Activated CD4-positive, alpha-beta memory T cell treated with anti-CD3 and anti-CD28 coated beads for 36 hours (primary cell): ENCODE results near the gene GNAI2. TPM values are rescaled to one million over a fixed set of nuclear protein-coding genes. Genes with fewer than 3 reads are reported as not detected.

ENCODE experiments used
- CTCF ChIA-PET: fragments of 350-600 bp; sonication (Branson Sonifier 250); formaldehyde crosslinking; loops from one replicate; lab custom pipeline; 2021; ENCODE audit warnings: antibody characterized with exemption, inconsistent platforms; lab: Charles Lee
- POLR2A ChIA-PET: fragments of 350-600 bp; sonication (Branson Sonifier 250); formaldehyde crosslinking; loops from one replicate; lab custom pipeline; 2021; ENCODE audit warnings: antibody characterized with exemption; lab: Charles Lee
- DNase-seq: peaks from one replicate; pipeline ENCODE4 v3.0.0-alpha.2; 2020
- H3K27ac Mint-ChIP-seq: one replicate; pipeline ENCODE4 v1.8.0; 2021; ENCODE audit warnings: mixed read lengths
- H3K27me3 Mint-ChIP-seq: one replicate; pipeline ENCODE4 v1.8.0; 2021; ENCODE audit warnings: mixed read lengths
- H3K36me3 Mint-ChIP-seq: one replicate; pipeline ENCODE4 v1.8.0; 2021; ENCODE audit warnings: mixed read lengths
- H3K4me1 Mint-ChIP-seq: one replicate; pipeline ENCODE4 v1.8.0; 2021; ENCODE audit warnings: low read depth, mixed read lengths
- H3K4me3 Mint-ChIP-seq: one replicate; pipeline ENCODE4 v1.8.0; 2021; ENCODE audit warnings: mild to moderate bottlenecking, mixed read lengths
- H3K9me3 Mint-ChIP-seq: one replicate; pipeline ENCODE4 v1.8.0; 2021; ENCODE audit warnings: mixed read lengths
- intact Hi-C: fragments of 100-400 bp; cut with micrococcal nuclease; formaldehyde crosslinking; loops from one replicate; pipeline ENCODE4 v1.15.1; 2023
- total RNA-seq, 2 experiments: library from RNA; stranded (reverse); gene quantifications; one replicate each; pipeline ENCODE4 v1.2.3, GENCODE V29; 2021

The GNAI2 gene
- total RNA-seq, 2 experiments from 2014 or later: 346 to 349 TPM

- H3K4me1 Mint-ChIP-seq: peaks cover 36% of the 10 kb centered on the region
- ChIA-PET CTCF (interaction anchor here (0.9 to 1.0 kb wide), 2 partner anchors 21 to 38 kb away, joined by 3 read pairs; no protein-coding TSS in a partner anchor), POLR2A (no interaction called here)
- no peak overlapping the region for H3K4me3 Mint-ChIP-seq
- H3K27me3 Mint-ChIP-seq: no peaks in the 10 kb centered on the region
- no peak overlapping the region for H3K27ac Mint-ChIP-seq
- H3K36me3 Mint-ChIP-seq: peaks cover 7% of the 10 kb centered on the region
- DNase-seq: no peak
- intact Hi-C loops: no loop called here
- H3K9me3 Mint-ChIP-seq: no peaks in the 10 kb centered on the region
Measured at GRCh38 chr3:50295553-50296431, 59.8 kb downstream of the GNAI2 start.

- Mint-ChIP-seq H3K9me3 (no peaks in the 10 kb centered on the region), H3K4me3 (no peak overlapping the region), H3K27ac (no peak overlapping the region), H3K27me3 (no peaks in the 10 kb centered on the region), H3K4me1 (peaks cover 34% of the 10 kb centered on the region), H3K36me3 (peaks cover 1% of the 10 kb centered on the region)
- ChIA-PET POLR2A (interaction anchor here (1.4 to 3.5 kb wide), 2 partner anchors 40 to 58 kb away, joined by 4 to 34 read pairs; no protein-coding TSS in a partner anchor), CTCF (interaction anchor here (0.6 to 3.6 kb wide), 3 partner anchors 29 to 50 kb away, joined by 3 to 30 read pairs (median 3); no protein-coding TSS in a partner anchor)
- no peak for DNase-seq
- intact Hi-C loops: no loop called here
Measured at GRCh38 chr3:50296721-50297383, 60.8 kb downstream of the GNAI2 start.

GRCh38 chr3:50297384-50297775 is 61.4 kb downstream of the GNAI2 start:
- H3K4me1 Mint-ChIP-seq: peaks cover 34% of the 10 kb centered on the region
- no peaks in the 10 kb centered on the region for H3K27me3 Mint-ChIP-seq
- CTCF ChIA-PET: interaction anchor here (0.6 to 3.6 kb wide), 4 partner anchors 24 to 51 kb away, joined by 3 to 30 read pairs (median 10); no protein-coding TSS in a partner anchor
- H3K4me3 Mint-ChIP-seq: no peak overlapping the region
- H3K9me3 Mint-ChIP-seq: no peaks in the 10 kb centered on the region
- H3K27ac Mint-ChIP-seq: no peak overlapping the region
- no peak for DNase-seq
- peaks cover 1% of the 10 kb centered on the region for H3K36me3 Mint-ChIP-seq
- intact Hi-C loops: no loop called here
- POLR2A ChIA-PET: interaction anchor here (1.4 to 3.5 kb wide), 2 partner anchors 40 to 59 kb away, joined by 4 to 34 read pairs; no protein-coding TSS in a partner anchor

GRCh38 chr3:50297896-50298725 is 62.1 kb downstream of the GNAI2 start:
- Mint-ChIP-seq H3K4me1 (peaks cover 26% of the 10 kb centered on the region), H3K27me3 (no peaks in the 10 kb centered on the region), H3K27ac (peak overlapping the region; percentile 95), H3K36me3 (peaks cover 1% of the 10 kb centered on the region), H3K9me3 (no peaks in the 10 kb centered on the region), H3K4me3 (peak overlapping the region; percentile 97)
- ChIA-PET POLR2A (interaction anchor here (0.6 to 3.5 kb wide), 6 partner anchors 26 to 62 kb away, joined by 3 to 34 read pairs (median 6); partner anchors contain the start of genes GNAI2 and RASSF1), CTCF (interaction anchor here (0.6 to 3.6 kb wide), 7 partner anchors 23 to 562 kb away, joined by 3 to 30 read pairs (median 6); no protein-coding TSS in a partner anchor)
- DNase-seq: no peak
- intact Hi-C loops: loop anchor here (2.0 kb wide), 3 partner anchors 23 to 61 kb away; partner anchors contain the start of genes TMEM115 and TUSC2

- Mint-ChIP-seq H3K9me3 (no peaks in the 10 kb centered on the region), H3K4me3 (peak within 1 kb of the TSS; percentile 97), H3K27me3 (no peaks in the 10 kb centered on the region), H3K27ac (peak within 1 kb of the TSS; percentile 95), H3K36me3 (peaks cover 1% of the 10 kb centered on the region), H3K4me1 (peaks cover 24% of the 10 kb centered on the region)
- POLR2A ChIA-PET: interaction anchor here (0.6 to 3.5 kb wide), 11 partner anchors 16 to 63 kb away, joined by 3 to 34 read pairs (median 5); partner anchors contain the start of genes CYB561D2, GNAI2, NPRL2 and RASSF1
- DNase-seq: peak; percentile 100
- CTCF ChIA-PET: interaction anchor here (0.6 to 3.6 kb wide), 11 partner anchors 22 to 563 kb away, joined by 3 to 30 read pairs (median 5); partner anchors contain the start of genes CYB561D2 and NPRL2
- intact Hi-C loops: loop anchor here (1.0 to 2.0 kb wide), 6 partner anchors 22 to 60 kb away; partner anchors contain the start of genes TMEM115 and TUSC2
Measured at GRCh38 chr3:50298836-50299637, 63.0 kb downstream of the GNAI2 start, which contains the start of the genes HYAL3 and NAA80. Gene HYAL3 (minus strand): TSS chr3:50299405. CDS start chr3:50295602, 3,803 bp downstream. Gene NAA80 (minus strand): TSS chr3:50299405. CDS start chr3:50297463, 1,942 bp downstream.

GRCh38 chr3:50299638-50299928 is 63.6 kb downstream of the GNAI2 start:
- CTCF ChIA-PET: interaction anchor here (0.7 to 3.6 kb wide), 9 partner anchors 21 to 105 kb away, joined by 3 to 30 read pairs (median 6); partner anchors contain the start of genes CYB561D2 and NPRL2
- Mint-ChIP-seq H3K36me3 (peaks cover 1% of the 10 kb centered on the region), H3K4me1 (peaks cover 26% of the 10 kb centered on the region), H3K9me3 (no peaks in the 10 kb centered on the region), H3K27me3 (no peaks in the 10 kb centered on the region), H3K27ac (peak overlapping the region; percentile 95), H3K4me3 (peak overlapping the region; percentile 97)
- POLR2A ChIA-PET: interaction anchor here (1.0 to 3.5 kb wide), 10 partner anchors 15 to 64 kb away, joined by 3 to 34 read pairs (median 5); partner anchors contain the start of genes CYB561D2, GNAI2, NPRL2 and RASSF1
- intact Hi-C loops: loop anchor here (1.0 to 2.0 kb wide), 6 partner anchors 22 to 59 kb away; partner anchors contain the start of genes TMEM115 and TUSC2
- no peak for DNase-seq

- intact Hi-C loops: loop anchor here (1.0 to 2.0 kb wide), 6 partner anchors 21 to 59 kb away; partner anchors contain the start of genes TMEM115 and TUSC2
- H3K4me1 Mint-ChIP-seq: peaks cover 31% of the 10 kb centered on the region
- DNase-seq: peak; percentile 35
- ChIA-PET CTCF (interaction anchor here (1.3 to 3.6 kb wide), 8 partner anchors 21 to 105 kb away, joined by 3 to 30 read pairs (median 6); partner anchors contain the start of genes CYB561D2 and NPRL2), POLR2A (interaction anchor here (1.0 to 3.5 kb wide), 8 partner anchors 15 to 64 kb away, joined by 4 to 34 read pairs (median 6); partner anchors contain the start of genes CYB561D2, GNAI2, NPRL2 and RASSF1)
- peaks cover 1% of the 10 kb centered on the region for H3K36me3 Mint-ChIP-seq
- H3K4me3 Mint-ChIP-seq: peak overlapping the region; percentile 97
- no peaks in the 10 kb centered on the region for H3K27me3 Mint-ChIP-seq
- H3K27ac Mint-ChIP-seq: peak overlapping the region; percentile 95
- no peaks in the 10 kb centered on the region for H3K9me3 Mint-ChIP-seq
Measured at GRCh38 chr3:50299929-50300680, 64.1 kb downstream of the GNAI2 start.

- intact Hi-C loops: no loop called here
- CTCF ChIA-PET: interaction anchor here (1.3 to 2.5 kb wide), 2 partner anchors 75 to 106 kb away, joined by 3 to 6 read pairs; no protein-coding TSS in a partner anchor
- peak overlapping the region; percentile 95 for H3K27ac Mint-ChIP-seq
Measured at GRCh38 chr3:50300681-50301254, 64.8 kb downstream of the GNAI2 start.

More at GRCh38 chr3:50300681-50301254, 64.8 kb downstream of the GNAI2 start:
- POLR2A ChIA-PET: no interaction called here
- Mint-ChIP-seq H3K36me3 (peaks cover 1% of the 10 kb centered on the region), H3K4me3 (peak overlapping the region; percentile 97), H3K9me3 (no peaks in the 10 kb centered on the region), H3K4me1 (peaks cover 31% of the 10 kb centered on the region), H3K27me3 (no peaks in the 10 kb centered on the region)
- no peak for DNase-seq
